ENCODE measurements around the gene BRAF. TPM values are rescaled to one million over a fixed set of nuclear protein-coding genes. Genes with fewer than 3 reads are reported as not detected.

Gene BRAF
- total and polyA plus RNA-seq, 5 donors from 2014 or later: 6.9 to 60.8 (median 9.0) TPM

GRCh38 chr7:140902303-140902953 lies 22.3 kb downstream of the BRAF start:
- peak overlapping the region; percentile 51 for H3K27ac ChIP-seq (ENCODE audit: insufficient read depth, low read length, poor library complexity, severe bottlenecking)

GRCh38 chr7:140901941-140902302 lies 22.8 kb downstream of the BRAF start:
- no peaks in the 10 kb centered on the region for H3K9me3 ChIP-seq (ENCODE audit: control insufficient read depth in 2 of 2, low read length in 2 of 2)
- peak overlapping the region in 1 of 4 donors; percentile 73 for H3K4me3 Mint-ChIP-seq
- no peak for ATAC-seq (ENCODE audit: low read depth in 2 of 2)

More at GRCh38 chr7:140902303-140902953, 22.3 kb downstream of the BRAF start:
- H3K4me1 Mint-ChIP-seq: peaks cover 44 to 67% (median 48%) of the 10 kb centered on the region in 4 donors
- DNase-seq (peak in 2 of 3 donors; percentile 42 to 51), ATAC-seq (ENCODE audit: low read depth in 2 of 2) (peak in 1 of 2 donors; percentile 34)
- no peaks in the 10 kb centered on the region for H3K27me3 Mint-ChIP-seq
- peaks cover 5% of the 10 kb centered on the region for H3K4me1 ChIP-seq (ENCODE audit: control insufficient read depth, insufficient read depth, low read length, poor library complexity, severe bottlenecking)
- H3K4me3 Mint-ChIP-seq: peak overlapping the region in 3 of 4 donors; percentile 10 to 73 (median 64)
- no peaks in the 10 kb centered on the region for H3K9me3 ChIP-seq (ENCODE audit: control insufficient read depth in 2 of 2, low read length in 2 of 2)
- peaks cover 0 to 6% (median 0%) of the 10 kb centered on the region in 7 donors for H3K9me3 Mint-ChIP-seq
- H3K27ac Mint-ChIP-seq: peak overlapping the region; percentile 74 to 88 (median 76)
- H3K36me3 Mint-ChIP-seq: peaks cover 3% of the 10 kb centered on the region
- no peaks in the 10 kb centered on the region for H3K27me3 ChIP-seq (ENCODE audit: control insufficient read depth, insufficient read depth, low read length)
- no peaks in the 10 kb centered on the region for H3K36me3 ChIP-seq (ENCODE audit: control insufficient read depth, insufficient read depth, low read length)
- peak overlapping the region; percentile 43 for H3K4me3 ChIP-seq (ENCODE audit: low read depth, low read length)

GRCh38 chr7:140899883-140900282 lies 24.8 kb downstream of the BRAF start:
- Mint-ChIP-seq H3K27me3 (no peaks in the 10 kb centered on the region), H3K4me1 (peaks cover 46 to 75% (median 53%) of the 10 kb centered on the region in 4 donors), H3K9me3 (peaks cover 0 to 6% (median 0%) of the 10 kb centered on the region in 7 donors), H3K4me3 (no peak overlapping the region), H3K27ac (peak overlapping the region in 1 of 3 donors; percentile 35), H3K36me3 (peaks cover 10% of the 10 kb centered on the region)
- no peak for DNase-seq
- Histone ChIP-seq H3K9me3 (ENCODE audit: control insufficient read depth in 2 of 2, low read length in 2 of 2) (no peaks in the 10 kb centered on the region), H3K27ac (ENCODE audit: insufficient read depth, low read length, poor library complexity, severe bottlenecking) (no peak overlapping the region), H3K4me1 (ENCODE audit: control insufficient read depth, insufficient read depth, low read length, poor library complexity, severe bottlenecking) (peaks cover 5% of the 10 kb centered on the region), H3K27me3 (ENCODE audit: control insufficient read depth, insufficient read depth, low read length) (no peaks in the 10 kb centered on the region), H3K36me3 (ENCODE audit: control insufficient read depth, insufficient read depth, low read length) (no peaks in the 10 kb centered on the region), H3K4me3 (ENCODE audit: low read depth, low read length) (no peak overlapping the region)
- ATAC-seq (ENCODE audit: low read depth in 2 of 2): no peak

More at GRCh38 chr7:140901941-140902302, 22.8 kb downstream of the BRAF start:
- Histone ChIP-seq H3K4me3 (ENCODE audit: low read depth, low read length) (no peak overlapping the region), H3K27ac (ENCODE audit: insufficient read depth, low read length, poor library complexity, severe bottlenecking) (no peak overlapping the region), H3K4me1 (ENCODE audit: control insufficient read depth, insufficient read depth, low read length, poor library complexity, severe bottlenecking) (peaks cover 5% of the 10 kb centered on the region), H3K36me3 (ENCODE audit: control insufficient read depth, insufficient read depth, low read length) (no peaks in the 10 kb centered on the region), H3K27me3 (ENCODE audit: control insufficient read depth, insufficient read depth, low read length) (no peaks in the 10 kb centered on the region)
- Mint-ChIP-seq H3K27me3 (no peaks in the 10 kb centered on the region), H3K9me3 (peaks cover 0 to 6% (median 0%) of the 10 kb centered on the region in 7 donors), H3K27ac (peak overlapping the region; percentile 74 to 88 (median 76)), H3K4me1 (peaks cover 47 to 66% (median 49%) of the 10 kb centered on the region in 4 donors), H3K36me3 (peaks cover 3% of the 10 kb centered on the region)
- DNase-seq: no peak

- Mint-ChIP-seq H3K4me1 (peaks cover 54 to 78% (median 55%) of the 10 kb centered on the region in 4 donors), H3K9me3 (peaks cover 0 to 6% (median 0%) of the 10 kb centered on the region in 7 donors), H3K4me3 (no peak overlapping the region), H3K36me3 (peaks cover 10% of the 10 kb centered on the region), H3K27ac (no peak overlapping the region), H3K27me3 (no peaks in the 10 kb centered on the region)
- H3K9me3 ChIP-seq (ENCODE audit: control insufficient read depth in 2 of 2, low read length in 2 of 2): no peaks in the 10 kb centered on the region
- no peak overlapping the region for H3K4me3 ChIP-seq (ENCODE audit: low read depth, low read length)
- peaks cover 5% of the 10 kb centered on the region for H3K4me1 ChIP-seq (ENCODE audit: control insufficient read depth, insufficient read depth, low read length, poor library complexity, severe bottlenecking)
- H3K27me3 ChIP-seq (ENCODE audit: control insufficient read depth, insufficient read depth, low read length): no peaks in the 10 kb centered on the region
- no peak overlapping the region for H3K27ac ChIP-seq (ENCODE audit: insufficient read depth, low read length, poor library complexity, severe bottlenecking)
- DNase-seq (no peak), ATAC-seq (ENCODE audit: low read depth in 2 of 2) (no peak)
- no peaks in the 10 kb centered on the region for H3K36me3 ChIP-seq (ENCODE audit: control insufficient read depth, insufficient read depth, low read length)
Measured at GRCh38 chr7:140898786-140899536, 25.8 kb downstream of the BRAF start.

- H3K4me1 ChIP-seq (ENCODE audit: control insufficient read depth, insufficient read depth, low read length, poor library complexity, severe bottlenecking): no peaks in the 10 kb centered on the region
- Mint-ChIP-seq H3K9me3 (no peaks in the 10 kb centered on the region), H3K4me3 (no peak overlapping the region), H3K4me1 (peaks cover 44 to 76% (median 53%) of the 10 kb centered on the region in 4 donors), H3K36me3 (peaks cover 10% of the 10 kb centered on the region), H3K27me3 (no peaks in the 10 kb centered on the region), H3K27ac (peak overlapping the region in 1 of 3 donors; percentile 15)
- H3K36me3 ChIP-seq (ENCODE audit: control insufficient read depth, insufficient read depth, low read length): no peaks in the 10 kb centered on the region
- H3K27me3 ChIP-seq (ENCODE audit: control insufficient read depth, insufficient read depth, low read length): no peaks in the 10 kb centered on the region
- no peak overlapping the region for H3K27ac ChIP-seq (ENCODE audit: insufficient read depth, low read length, poor library complexity, severe bottlenecking)
- DNase-seq (no peak), ATAC-seq (ENCODE audit: low read depth in 2 of 2) (no peak)
- no peaks in the 10 kb centered on the region for H3K9me3 ChIP-seq (ENCODE audit: control insufficient read depth in 2 of 2, low read length in 2 of 2)
- H3K4me3 ChIP-seq (ENCODE audit: low read depth, low read length): no peak overlapping the region
Measured at GRCh38 chr7:140896996-140897395, 27.7 kb downstream of the BRAF start.

- ATAC-seq (ENCODE audit: low read depth in 2 of 2): no peak
- Mint-ChIP-seq H3K36me3 (no peaks in the 10 kb centered on the region), H3K27me3 (no peaks in the 10 kb centered on the region), H3K4me3 (no peak overlapping the region), H3K4me1 (peaks cover 35 to 75% (median 46%) of the 10 kb centered on the region in 4 donors), H3K9me3 (no peaks in the 10 kb centered on the region), H3K27ac (no peak overlapping the region)
- DNase-seq: no peak
- Histone ChIP-seq H3K4me3 (ENCODE audit: low read depth, low read length) (no peak overlapping the region), H3K4me1 (ENCODE audit: control insufficient read depth, insufficient read depth, low read length, poor library complexity, severe bottlenecking) (no peaks in the 10 kb centered on the region), H3K27me3 (ENCODE audit: control insufficient read depth, insufficient read depth, low read length) (no peaks in the 10 kb centered on the region), H3K27ac (ENCODE audit: insufficient read depth, low read length, poor library complexity, severe bottlenecking) (no peak overlapping the region), H3K36me3 (ENCODE audit: control insufficient read depth, insufficient read depth, low read length) (no peaks in the 10 kb centered on the region), H3K9me3 (ENCODE audit: control insufficient read depth in 2 of 2, low read length in 2 of 2) (no peaks in the 10 kb centered on the region)
Measured at GRCh38 chr7:140889645-140890044, 35.1 kb downstream of the BRAF start.

- no peaks in the 10 kb centered on the region for H3K4me1 ChIP-seq (ENCODE audit: control insufficient read depth, insufficient read depth, low read length, poor library complexity, severe bottlenecking)
- no peak for ATAC-seq (ENCODE audit: low read depth in 2 of 2)
- DNase-seq: no peak
- H3K9me3 ChIP-seq (ENCODE audit: control insufficient read depth in 2 of 2, low read length in 2 of 2): no peaks in the 10 kb centered on the region
- peaks cover 30 to 70% (median 42%) of the 10 kb centered on the region in 4 donors for H3K4me1 Mint-ChIP-seq
- no peak overlapping the region for H3K4me3 ChIP-seq (ENCODE audit: low read depth, low read length)
- H3K27me3 ChIP-seq (ENCODE audit: control insufficient read depth, insufficient read depth, low read length): no peaks in the 10 kb centered on the region
- H3K36me3 Mint-ChIP-seq: no peaks in the 10 kb centered on the region
- no peaks in the 10 kb centered on the region for H3K27me3 Mint-ChIP-seq
- no peak overlapping the region for H3K27ac ChIP-seq (ENCODE audit: insufficient read depth, low read length, poor library complexity, severe bottlenecking)
- no peaks in the 10 kb centered on the region for H3K36me3 ChIP-seq (ENCODE audit: control insufficient read depth, insufficient read depth, low read length)
- H3K27ac Mint-ChIP-seq: no peak overlapping the region
- H3K9me3 Mint-ChIP-seq: no peaks in the 10 kb centered on the region
- H3K4me3 Mint-ChIP-seq: no peak overlapping the region
Measured at GRCh38 chr7:140889150-140889549, 35.6 kb downstream of the BRAF start.

Data from CD4-positive, CD25-positive, alpha-beta regulatory T cell (primary cell).